GM18520 (cell line): ENCODE measurements around the gene GOT1.

Source experiments
- ATAC-seq: cut with Tn5 transposase; IDR thresholded peaks from one replicate; pipeline ENCODE4 v1.9.1; 2021; ENCODE audit not compliant: unreplicated experiment

GOT1 gene

DNA sequence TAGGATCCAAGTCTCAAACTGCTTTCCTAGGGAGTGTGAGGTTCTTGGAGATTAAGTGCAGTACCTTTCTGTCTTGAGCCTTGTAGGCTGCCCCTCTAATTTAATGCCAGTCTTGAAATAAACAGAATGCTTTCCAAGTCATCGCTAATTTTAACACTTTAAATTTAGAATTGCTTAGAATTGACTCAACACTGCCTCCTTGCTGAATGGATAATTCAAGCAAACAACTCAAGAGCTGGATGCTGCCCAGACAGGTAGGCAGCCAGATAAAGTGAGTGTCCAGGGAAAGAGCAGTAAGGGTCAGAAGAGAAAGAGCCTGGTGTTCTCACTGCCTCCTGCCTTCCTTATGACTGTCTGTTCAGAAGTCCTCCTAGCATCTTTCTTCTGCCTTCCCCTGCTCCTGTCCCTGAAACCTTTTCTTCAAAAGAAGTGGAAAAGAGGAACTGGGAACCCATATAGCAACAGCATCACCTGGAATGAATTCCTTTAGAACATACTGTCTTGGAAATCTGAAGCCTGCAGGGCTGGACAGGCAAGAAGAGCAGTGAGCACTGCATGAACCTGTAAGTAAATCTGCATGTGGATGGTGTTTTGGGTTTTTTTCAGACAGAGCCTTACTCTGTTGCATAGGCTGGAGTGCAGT, 3.1 kb upstream of the GOT1 start:
- no peak for ATAC-seq

DNA sequence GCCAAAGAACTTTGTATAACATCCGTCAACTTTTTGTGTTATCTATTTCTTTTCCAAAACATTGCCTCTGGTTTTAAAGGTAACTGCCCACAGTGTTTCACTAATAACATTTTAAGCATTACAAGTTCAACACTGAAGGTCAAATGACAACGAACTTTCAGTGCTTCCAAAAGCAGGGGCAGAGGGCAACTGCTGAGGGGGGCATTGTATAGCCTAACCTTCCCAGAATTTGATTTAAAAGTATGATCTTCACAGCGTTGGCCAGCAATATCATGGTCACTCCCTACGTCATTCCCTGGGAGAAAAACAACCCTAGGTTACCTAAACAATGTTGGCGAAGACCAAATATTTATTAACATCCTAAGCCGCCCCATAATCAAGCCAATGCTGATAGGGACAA, 2.5 kb upstream of the GOT1 start:
- no peak for ATAC-seq

DNA sequence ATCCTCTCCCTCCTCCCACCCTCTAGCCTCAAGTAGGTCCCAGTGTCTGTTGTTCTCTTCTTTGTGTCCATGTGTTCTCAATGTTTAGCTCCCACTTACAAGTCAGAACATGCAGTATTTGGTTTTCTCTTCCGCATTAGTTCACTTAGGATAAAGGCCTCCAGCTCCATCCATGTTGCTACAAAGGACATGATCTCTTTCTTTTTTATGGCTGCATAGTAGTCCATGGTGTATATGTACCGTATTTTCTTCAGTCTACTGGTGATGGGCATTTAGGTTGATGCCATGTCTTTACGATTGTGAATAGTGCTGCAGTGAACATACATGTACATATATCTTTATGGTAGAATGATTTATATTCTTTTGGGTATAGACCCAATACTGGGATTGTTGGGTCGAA, 1.6 kb upstream of the GOT1 start:
- no peak for ATAC-seq

DNA sequence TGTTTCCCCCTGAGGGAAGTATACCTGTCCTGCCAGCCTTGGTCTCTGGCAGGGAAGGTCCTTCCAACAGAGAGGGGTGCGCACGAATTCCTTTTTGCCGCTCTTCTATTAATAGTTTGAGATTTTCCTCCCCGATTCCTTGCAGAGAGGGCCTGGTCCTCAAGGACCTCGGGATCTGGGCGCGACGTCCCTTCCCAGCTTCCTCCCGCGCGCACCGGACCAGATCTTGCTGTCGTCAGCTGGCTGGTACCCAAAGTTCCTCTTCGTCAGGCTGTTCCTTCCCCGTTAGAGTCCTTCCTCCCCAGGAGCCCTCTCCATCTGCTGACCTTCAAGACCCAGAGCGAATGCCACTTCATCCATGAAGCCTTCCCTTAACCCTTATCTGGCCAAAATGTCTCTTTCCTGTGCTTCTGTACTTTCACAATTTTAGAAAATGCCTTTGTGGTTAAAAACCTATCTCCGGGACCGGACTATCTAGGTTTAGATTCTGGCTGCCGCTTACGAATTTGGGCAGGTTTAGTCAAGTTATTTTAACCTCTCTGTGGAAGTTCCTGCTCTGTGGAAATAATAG, 851 bp upstream of the GOT1 start:
- no peak for ATAC-seq

DNA sequence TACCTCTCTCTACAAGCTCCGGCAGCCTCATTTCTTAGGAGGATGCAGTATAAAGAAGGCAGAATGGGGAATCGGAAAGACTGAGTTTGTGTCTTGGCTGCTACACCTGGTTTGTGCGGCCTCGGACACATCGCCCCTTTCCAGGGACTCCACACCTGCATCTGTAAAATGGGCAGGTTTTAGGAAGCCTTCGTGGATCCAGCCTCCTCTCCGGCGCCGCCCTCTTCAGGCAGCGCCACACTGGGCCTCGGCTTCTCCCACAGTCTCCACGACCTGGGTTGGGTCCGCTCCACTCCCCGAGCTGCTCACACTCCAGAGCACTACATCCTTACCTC, 341 bp downstream of the GOT1 start:
- no peak for ATAC-seq

DNA sequence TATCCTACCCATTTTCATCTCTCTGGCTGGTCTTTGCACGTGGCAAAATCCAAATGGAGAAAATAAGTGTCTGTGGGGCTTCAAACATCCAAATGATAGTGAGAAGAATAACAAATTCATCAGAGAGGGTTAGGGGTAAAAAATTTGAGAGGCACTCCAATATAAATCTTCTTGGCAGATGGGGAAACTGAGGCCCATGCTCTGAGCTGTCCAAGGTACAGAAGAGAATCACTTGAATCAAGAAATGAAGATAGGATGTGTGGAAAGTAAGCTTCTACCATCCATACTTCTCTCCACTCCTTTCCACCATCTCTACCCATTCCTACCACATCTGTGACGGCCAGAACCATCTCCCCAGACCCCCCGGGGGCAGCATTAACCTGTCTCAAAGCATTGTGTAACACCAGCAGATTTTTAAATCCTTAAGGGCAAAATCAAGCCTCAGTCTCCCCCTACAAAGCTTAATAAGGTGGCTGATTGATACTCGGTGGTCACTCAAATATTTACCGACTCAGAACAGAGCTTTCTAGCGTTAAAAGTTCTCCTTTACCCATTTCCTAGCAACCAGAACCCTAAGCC, 818 bp downstream of the GOT1 start:
- no peak for ATAC-seq

DNA sequence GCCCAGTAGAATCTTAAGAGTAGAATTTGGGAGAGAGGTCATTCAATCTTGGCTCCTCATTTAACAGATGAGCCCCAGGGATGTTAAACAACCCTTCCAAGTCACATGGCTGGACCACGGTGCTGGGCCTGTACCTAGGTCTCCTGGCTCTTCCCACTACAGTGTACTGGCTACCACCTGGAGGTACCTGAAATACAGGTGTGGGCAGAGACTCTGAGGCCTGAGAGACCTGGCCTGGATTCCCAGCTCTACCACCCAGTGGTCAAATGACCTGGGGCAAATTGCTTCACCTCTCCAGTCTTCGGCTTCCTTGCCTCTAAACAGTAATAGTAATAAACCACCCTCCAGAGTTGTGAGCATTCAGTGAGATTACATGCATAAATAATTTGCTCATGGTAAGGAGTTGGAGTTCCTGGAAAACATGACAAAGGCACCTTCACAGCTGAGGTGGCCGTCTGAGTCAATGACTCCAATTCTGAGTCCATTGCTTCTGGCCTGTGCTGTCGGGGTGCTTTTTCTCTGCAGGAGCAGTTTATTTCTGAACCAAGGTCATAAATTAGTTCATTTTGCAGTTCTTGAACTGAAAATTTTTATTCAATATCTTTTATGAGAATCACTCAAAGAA, 2.7 kb downstream of the GOT1 start:
- ATAC-seq = no peak

DNA sequence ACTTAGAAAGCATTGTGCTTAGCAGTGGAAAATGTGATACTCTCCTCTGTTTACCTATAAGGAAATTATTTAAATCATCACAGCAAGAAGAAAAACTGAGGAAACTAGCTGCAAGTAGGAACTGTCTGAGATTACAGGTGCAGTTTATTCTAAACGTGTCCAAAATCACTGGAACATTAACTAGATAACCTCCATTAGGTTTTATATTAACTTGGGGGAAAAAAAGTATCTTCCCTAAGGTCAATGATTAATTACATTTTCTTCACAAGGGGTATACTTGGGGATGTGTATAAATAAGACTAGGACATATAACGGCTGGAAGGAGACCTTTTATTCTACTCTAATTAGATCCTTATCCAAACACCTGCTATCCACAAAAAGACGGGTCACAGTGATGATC, 3.7 kb downstream of the GOT1 start:
- no peak for ATAC-seq

DNA sequence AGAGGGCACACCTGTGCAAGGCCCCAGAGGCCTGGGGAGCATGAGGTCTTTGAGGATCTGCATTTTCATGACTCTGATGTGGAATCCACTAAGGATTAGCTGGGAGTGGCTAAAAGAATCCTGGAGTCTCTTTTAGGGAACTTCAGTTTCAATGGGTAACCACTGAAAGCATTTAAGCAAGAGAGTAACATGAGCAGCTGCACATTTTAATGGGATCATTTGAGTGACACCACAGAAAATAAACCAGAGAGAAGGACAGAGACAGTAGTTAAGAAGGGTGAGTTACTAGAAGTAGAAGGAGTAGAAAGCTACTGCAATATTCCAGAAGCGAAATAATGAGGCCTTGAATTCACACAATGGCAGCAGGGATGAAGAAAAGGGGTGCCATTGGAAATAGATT, 5.2 kb downstream of the GOT1 start:
- no peak for ATAC-seq

DNA sequence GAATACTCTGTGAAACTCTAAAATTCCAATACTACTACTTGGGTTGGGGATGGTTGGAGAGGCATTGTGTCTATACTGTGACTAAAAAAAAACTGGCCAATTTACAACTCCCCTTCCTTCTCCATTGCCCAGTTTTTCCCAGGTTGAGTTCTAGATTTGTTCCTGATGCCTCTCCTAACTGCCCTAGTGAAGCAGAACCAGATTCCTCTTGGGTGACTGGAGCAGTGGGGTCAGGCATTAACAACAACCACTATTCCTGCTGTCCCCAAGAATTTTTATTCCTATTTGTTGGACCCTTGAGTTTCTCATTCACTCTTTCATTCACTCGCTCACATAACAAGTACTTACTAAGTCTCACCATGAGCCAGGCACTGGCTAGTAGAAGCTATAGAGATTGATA, 5.8 kb downstream of the GOT1 start:
- ATAC-seq = no peak

DNA sequence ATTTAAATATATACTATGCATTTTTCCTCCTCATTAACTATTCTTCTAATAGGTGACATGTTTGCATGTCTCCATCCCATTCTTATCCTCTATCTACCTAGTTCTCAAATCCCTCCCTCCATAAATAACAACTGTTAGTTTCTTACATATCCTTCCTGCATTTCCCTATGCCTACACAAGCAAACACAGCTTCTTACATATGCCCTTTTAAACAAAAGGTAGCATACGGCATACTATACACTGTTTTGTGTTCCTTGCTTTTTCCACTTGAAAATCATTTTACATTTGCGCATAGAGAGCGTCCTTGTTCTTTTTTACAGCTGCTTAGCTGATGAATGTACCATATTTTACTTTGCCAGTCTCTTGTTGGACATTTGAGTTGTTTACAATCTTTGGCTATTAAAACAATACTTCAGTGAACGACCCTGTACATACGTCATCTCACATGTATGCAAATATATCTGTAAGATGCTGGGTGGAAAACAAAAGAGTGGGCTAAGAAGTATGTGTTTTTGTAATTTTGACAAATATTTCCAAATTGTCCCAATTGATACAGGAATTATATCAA, 7.8 kb downstream of the GOT1 start:
- no peak for ATAC-seq

DNA sequence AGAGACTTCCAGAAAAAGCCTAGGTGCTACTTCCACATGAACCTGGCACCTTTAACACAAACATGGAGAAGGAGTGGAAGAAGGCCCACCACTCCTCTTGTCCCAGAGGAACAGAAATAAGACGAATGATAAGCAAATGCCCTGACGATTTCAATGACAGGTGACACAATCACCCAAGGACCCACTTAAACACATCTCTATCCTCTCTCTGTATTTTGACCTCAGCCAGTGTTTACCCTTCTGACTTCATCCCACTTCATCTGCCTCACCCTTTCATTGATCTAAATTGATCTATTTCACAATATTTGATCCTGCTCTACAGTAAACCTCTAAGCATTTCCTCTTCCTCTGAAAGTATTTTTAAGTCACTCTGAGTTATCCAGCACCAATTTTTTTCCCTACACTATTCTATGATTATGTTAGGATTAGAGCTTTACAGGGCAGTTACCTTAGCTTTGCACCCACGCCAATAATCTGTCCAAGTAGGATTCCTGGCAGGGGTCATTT, 9.1 kb downstream of the GOT1 start:
- no peak for ATAC-seq

DNA sequence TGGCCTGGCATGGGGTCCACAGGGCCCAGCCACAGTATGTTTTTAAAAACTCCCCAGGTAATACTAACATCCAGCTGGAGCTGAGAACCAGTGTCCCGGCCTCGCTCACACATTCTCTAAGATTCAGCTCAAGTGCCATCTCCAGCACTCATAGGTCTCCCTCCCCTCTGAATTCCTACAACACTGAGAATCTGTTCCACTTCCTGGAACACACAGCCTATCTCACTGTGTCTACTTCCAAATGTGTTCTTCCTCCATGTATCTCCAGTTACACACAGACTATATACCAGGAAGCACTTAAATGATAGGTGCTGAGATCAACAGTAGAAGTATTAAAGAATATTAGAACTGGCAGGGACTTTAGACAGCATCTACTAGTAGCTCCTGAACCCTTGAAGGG, 10.7 kb downstream of the GOT1 start:
- ATAC-seq = no peak

DNA sequence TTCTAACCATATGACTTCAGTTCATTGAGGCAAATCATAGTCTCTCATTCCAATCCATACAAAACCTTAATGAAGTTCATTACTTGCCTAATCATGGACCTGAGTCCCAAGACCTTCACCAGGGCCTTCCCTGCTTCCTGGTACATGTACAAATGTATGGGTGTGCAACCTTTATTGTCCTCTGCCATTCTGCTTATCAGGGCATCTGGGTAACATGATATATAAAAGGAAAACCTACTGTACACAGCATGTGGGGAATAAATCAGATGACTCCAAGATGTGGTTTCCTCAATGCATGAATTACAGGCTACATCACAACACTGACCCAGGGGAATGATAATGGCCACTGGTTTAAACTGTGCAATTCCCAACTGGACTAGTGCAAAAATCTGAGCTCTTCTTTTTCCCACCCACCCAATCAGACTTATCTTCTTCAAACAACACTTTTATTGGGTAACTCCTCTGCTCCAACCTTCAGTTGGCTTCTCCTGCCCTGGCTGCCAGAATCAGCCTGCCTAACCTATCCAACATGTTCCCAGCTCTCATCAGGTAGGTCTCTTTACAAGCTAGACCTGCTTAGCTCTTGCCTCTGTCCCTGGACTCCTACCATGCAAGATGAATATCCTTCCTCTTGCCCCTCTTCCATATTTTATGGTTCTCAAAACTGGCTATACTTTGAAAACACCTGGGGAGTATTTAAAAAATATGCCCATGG, 11.4 kb downstream of the GOT1 start:
- no peak for ATAC-seq

DNA sequence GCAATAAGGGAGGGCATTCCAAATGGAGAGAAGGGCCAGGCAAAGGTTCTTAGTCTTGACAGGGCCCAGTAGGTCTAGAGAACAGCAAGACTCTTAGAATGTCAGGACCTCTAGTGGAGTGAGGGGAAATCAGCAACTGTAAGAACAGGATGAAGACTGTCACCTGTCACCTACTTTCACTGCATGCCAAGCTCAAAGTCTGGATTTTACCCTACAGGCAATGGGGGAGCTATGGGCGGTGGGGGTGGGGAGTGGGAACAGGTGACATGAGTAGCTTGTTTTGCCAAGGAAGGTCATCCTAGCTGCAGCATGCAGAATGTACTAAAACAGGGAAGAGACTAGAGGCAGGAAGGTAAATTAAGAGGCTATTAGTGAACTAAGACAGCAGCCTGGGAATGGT, 18.3 kb downstream of the GOT1 start:
- no peak for ATAC-seq

DNA sequence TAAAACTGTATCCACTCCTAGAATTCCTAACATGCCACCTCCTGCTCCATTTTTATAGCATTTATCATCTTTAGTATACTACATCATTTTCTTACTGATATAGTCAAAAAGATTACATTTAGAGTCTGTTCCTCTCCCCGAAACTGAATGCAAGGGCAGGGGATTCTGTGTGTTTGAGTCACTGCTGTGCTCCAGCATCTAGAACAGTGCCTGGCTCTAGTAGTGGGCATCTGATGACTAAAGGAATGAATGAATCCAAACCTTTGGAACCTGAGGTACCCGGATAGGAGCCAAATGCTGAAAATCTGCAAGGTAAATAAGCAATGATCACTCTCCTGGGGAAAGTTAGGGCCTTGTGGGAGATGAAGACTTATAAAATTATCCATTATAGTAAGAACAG, 18.9 kb downstream of the GOT1 start:
- no peak for ATAC-seq

DNA sequence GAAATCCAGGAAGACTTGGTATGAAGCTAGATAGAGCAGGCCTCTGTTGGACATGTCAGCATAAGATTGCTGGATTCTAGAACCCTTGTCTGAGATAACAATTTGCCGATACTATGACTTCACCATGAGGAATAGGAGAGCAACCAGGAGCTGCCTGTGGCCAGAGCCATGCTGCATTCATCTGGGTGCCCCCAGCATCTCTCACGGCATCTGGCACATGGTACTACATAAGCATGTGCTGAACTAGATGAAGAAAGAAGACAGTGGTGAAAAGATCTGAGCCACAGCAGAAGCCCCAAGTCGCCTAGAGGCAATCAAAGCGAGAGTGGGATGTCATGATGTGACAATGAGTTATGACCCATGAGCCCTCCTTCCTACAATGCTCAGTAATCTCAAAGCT, 19.5 kb downstream of the GOT1 start:
- no peak for ATAC-seq

DNA sequence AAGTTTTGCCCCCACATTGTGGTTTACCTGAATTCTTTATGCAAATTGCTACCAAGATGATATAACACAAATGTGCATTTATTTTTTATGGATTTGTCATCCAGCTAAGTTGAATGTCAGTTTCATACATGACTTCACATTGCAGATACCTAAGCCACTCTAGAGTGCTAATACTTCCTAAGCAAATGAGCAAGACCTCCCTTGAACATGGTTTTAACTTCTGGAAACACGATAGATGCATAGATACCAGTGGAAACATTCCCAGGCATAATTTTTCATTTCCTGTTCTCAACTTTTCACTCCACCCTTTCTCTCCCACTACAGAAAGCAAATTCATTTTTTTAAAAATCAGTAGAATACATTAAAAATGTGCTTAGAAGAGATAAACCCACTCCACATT, 20.3 kb downstream of the GOT1 start:
- ATAC-seq = no peak

DNA sequence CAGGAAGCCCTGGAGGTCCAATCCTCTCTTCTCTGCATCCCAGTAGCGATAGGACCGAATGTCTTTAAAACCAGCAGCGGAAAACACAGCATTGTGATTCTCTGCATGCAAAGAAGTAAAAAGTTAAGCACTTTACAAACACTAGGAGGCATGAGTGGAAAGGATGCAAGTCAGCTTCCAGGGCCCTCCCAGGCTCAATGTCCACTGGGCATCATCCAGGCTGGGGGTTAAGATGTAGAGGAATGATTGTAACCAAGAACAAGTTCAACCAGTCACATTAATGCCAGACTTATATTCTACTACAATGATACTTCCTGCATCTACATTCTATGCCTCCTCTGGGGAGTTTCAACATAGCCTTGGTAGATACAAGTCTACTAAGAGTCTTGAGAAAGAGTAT, 24.3 kb downstream of the GOT1 start:
- no peak for ATAC-seq

DNA sequence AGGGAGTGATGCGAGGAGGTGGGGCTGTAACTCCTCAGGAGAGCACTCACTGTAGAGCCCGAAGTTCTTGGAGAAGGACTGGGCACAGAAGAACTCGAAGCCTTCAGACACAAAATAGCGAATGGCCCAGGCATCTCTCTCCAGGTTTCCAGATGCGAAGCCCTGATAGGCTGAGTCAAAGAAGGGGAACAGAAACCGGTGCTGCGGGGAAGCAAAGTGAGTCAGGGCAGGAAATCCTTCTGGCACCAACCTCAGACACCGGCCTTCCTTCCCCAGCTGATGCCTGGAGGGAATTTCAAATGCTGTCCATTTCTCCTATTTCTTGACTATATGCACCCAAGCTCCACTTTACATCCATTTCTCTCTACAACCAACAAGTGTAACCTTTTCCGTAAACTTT, 26.8 kb downstream of the GOT1 start:
- ATAC-seq = no peak

DNA sequence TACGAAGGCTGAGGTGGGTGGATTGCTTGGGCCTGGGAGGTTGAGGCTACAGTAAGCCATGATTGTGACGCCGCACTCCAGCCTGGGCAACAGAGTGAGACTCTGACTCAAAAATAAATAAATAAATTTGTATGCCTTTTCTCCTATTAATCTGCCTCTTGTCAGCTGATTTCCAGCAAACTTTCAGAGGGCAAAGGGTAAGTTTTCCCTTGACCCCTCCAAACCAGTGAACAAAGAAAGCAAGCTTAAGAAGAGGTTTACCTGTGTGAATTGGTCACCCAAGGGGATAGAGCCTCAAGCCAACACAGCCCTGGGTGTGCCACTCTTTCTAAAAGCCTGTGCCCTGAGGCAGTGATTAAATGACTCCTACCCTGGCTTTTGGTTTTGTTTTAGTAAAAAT, 30.8 kb downstream of the GOT1 start:
- ATAC-seq = no peak

DNA sequence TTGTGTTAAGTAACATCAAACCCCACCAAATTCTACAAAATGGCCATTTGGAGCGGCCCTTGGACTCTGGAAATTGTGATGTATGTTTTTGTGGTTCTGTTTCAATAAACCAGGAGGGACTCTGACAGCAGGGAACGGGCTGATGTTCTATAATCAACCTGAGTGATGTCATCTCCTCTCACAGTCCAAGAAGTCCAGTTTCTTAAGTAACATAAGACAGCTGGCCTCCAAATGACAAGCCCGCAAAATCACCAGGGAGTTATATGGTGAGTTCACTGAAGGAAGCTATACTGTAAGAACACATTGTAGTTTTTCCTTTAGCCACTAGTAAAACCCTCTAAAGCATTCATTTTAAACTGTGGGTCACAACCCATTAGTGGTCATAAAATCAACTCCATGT, 34.0 kb downstream of the GOT1 start:
- no peak for ATAC-seq
